ENCODE data around the gene PTPA. TPM values are rescaled to one million over a fixed set of nuclear protein-coding genes. Genes with fewer than 3 reads are reported as not detected.

Gene PTPA
- total RNA-seq, 2 donors from 2014 or later, result 94.5 to 142 TPM

DNA sequence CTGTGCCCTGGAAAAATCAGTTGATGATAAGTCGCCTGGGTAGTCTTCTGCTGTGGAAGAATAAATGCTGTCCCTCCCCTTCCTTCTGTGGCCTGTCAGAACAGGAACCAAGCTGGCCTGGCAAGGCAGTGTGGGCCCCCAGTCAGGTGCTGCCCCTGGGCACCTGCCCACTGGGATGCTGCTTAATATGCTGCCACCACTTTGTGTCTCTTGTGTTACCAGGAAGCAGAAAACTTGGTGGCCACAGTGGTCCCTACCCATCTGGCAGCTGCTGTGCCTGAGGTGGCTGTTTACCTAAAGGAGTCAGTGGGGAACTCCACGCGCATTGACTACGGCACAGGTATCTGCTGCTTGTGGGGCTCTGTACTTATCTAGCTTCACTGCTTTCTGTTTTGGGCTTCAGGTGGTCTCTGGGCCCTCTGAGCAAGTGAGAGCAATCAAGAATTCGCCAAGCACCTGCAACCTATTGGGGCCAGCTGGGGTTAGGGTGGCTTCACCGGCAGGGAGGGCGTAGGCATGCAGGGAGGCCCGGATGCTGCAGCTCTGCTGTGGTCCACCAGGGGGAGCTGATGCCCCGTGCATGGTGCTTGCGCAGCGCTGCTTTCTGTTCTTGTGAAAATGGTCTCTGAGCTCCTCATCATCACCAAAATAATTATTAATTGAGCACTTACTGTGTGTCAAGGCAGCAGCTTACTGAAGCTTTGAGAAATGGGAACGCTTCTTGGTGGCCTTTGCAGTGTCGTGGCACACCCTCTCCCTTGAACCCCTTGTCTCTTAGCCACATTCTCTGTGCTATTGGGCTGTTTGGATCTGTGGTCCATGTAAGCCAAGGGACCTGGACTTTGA, 20.3 kb downstream of the PTPA start:
- Histone ChIP-seq H3K9ac (ENCODE audit: low read depth in 2 of 2, low read length in 2 of 2) (no peak overlapping the region), H3K4me3 (no peak overlapping the region), H3K4me1 (no peaks in the 10 kb centered on the region), H3K27ac (no peak overlapping the region), H3K27me3 (no peaks in the 10 kb centered on the region), H3K9me3 (no peaks in the 10 kb centered on the region), H3K36me3 (peaks cover 1% of the 10 kb centered on the region)
- TF ChIP-seq, protein P1, sequence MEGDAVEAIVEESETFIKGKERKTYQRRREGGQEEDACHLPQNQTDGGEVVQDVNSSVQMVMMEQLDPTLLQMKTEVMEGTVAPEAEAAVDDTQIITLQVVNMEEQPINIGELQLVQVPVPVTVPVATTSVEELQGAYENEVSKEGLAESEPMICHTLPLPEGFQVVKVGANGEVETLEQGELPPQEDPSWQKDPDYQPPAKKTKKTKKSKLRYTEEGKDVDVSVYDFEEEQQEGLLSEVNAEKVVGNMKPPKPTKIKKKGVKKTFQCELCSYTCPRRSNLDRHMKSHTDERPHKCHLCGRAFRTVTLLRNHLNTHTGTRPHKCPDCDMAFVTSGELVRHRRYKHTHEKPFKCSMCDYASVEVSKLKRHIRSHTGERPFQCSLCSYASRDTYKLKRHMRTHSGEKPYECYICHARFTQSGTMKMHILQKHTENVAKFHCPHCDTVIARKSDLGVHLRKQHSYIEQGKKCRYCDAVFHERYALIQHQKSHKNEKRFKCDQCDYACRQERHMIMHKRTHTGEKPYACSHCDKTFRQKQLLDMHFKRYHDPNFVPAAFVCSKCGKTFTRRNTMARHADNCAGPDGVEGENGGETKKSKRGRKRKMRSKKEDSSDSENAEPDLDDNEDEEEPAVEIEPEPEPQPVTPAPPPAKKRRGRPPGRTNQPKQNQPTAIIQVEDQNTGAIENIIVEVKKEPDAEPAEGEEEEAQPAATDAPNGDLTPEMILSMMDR (IDR thresholded peaks at IDR 0.05), result peak; percentile 99
- DNase-seq, result peak; percentile 85
- intact Hi-C loops (cut with DNase I), result no loop called here

GRCh38 chr9:129133082-129133481, 21.9 kb downstream of the PTPA start:
- TF ChIP-seq, protein P1 (IDR thresholded peaks at IDR 0.05), result no peak
- H3K36me3 ChIP-seq, result peaks cover 11% of the 10 kb centered on the region
- no peaks in the 10 kb centered on the region for H3K27me3 ChIP-seq
- intact Hi-C loops (cut with DNase I), result no loop called here
- no peaks in the 10 kb centered on the region for H3K4me1 ChIP-seq
- DNase-seq, result no peak
- no peaks in the 10 kb centered on the region for H3K9me3 ChIP-seq
- no peak overlapping the region for H3K27ac ChIP-seq
- no peak overlapping the region for H3K4me3 ChIP-seq
- no peak overlapping the region for H3K9ac ChIP-seq (ENCODE audit: low read depth in 2 of 2, low read length in 2 of 2)

- TF ChIP-seq, protein P1 (IDR thresholded peaks at IDR 0.05), result no peak
- H3K9me3 ChIP-seq, result no peaks in the 10 kb centered on the region
- no peak overlapping the region for H3K27ac ChIP-seq
- intact Hi-C loops (cut with DNase I), result loop anchor here (5.0 kb wide), 1 partner anchor 652 kb away; no protein-coding TSS in a partner anchor
- peaks cover 4% of the 10 kb centered on the region for H3K4me1 ChIP-seq
- H3K9ac ChIP-seq (ENCODE audit: low read depth in 2 of 2, low read length in 2 of 2), result no peak overlapping the region
- peaks cover 11% of the 10 kb centered on the region for H3K36me3 ChIP-seq
- no peak for DNase-seq
- H3K27me3 ChIP-seq, result no peaks in the 10 kb centered on the region
- H3K4me3 ChIP-seq, result no peak overlapping the region
Measured at GRCh38 chr9:129135476-129135875, 24.3 kb downstream of the PTPA start.

GRCh38 chr9:129136446-129137035, 25.3 kb downstream of the PTPA start:
- H3K36me3 ChIP-seq, result peaks cover 11% of the 10 kb centered on the region
- H3K4me3 ChIP-seq, result no peak overlapping the region
- no peak overlapping the region for H3K27ac ChIP-seq
- no peaks in the 10 kb centered on the region for H3K27me3 ChIP-seq
- H3K9ac ChIP-seq (ENCODE audit: low read depth in 2 of 2, low read length in 2 of 2), result no peak overlapping the region
- intact Hi-C loops (cut with DNase I), result loop anchor here (2.0 to 5.0 kb wide), 2 partner anchors 474 to 651 kb away; no protein-coding TSS in a partner anchor
- no peaks in the 10 kb centered on the region for H3K9me3 ChIP-seq
- peaks cover 14% of the 10 kb centered on the region for H3K4me1 ChIP-seq
- no peak for DNase-seq
- TF ChIP-seq, protein P1 (IDR thresholded peaks at IDR 0.05), result no peak

DNA sequence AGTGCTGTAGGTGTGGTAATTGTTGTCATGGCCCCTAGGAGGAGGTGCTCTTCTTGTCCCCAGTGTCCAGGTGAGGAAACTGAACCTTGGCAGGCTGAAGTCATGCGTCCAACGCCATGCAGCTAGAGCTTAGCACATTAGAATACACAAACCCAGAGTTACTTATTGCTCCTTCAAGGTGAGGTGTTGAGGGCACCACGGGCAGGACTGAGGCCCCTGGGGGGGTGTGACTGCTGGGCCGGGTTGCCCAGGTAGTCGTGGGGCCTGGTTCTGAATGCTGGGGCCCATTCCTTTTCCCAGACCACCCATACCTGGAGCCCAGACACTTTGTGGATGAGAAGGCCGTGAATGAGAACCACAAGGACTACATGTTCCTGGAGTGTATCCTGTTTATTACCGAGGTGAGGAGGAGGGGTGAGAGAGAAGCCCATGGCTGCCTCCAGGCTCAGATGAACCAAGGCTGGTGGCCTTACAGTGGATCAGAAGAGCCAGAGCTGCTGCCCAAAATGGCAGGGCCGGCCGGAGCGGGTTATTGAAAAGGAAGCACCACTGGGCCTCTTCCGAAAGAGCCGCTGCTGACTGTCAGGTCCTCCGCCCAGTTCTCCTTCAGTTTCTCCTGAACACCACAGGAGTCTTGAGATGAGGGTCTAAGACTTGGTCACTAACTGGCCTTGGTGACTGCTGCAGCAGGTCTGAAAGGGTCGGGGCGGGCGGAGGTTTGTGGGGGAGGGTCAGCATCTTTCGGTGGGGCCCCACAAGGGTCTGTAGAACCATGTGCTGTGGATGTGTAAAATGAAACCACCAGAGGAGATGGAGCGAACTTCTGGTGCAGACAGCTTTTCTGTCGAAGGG, 26.3 kb downstream of the PTPA start:
- Histone ChIP-seq H3K36me3 (peaks cover 11% of the 10 kb centered on the region), H3K4me3 (no peak overlapping the region)
- no peak for DNase-seq

More for the DNA sequence above, 26.3 kb downstream of the PTPA start:
- peak overlapping the region in 1 of 2 donors; percentile 4 for H3K9ac ChIP-seq (ENCODE audit: low read depth in 2 of 2, low read length in 2 of 2)
- H3K27me3 ChIP-seq, result no peaks in the 10 kb centered on the region
- H3K27ac ChIP-seq, result peak overlapping the region; percentile 98
- TF ChIP-seq, protein P1 (IDR thresholded peaks at IDR 0.05), result no peak
- intact Hi-C loops (cut with DNase I), result loop anchor here (2.0 to 5.0 kb wide), 2 partner anchors 473 to 650 kb away; no protein-coding TSS in a partner anchor
- H3K4me1 ChIP-seq, result peaks cover 22% of the 10 kb centered on the region
- no peaks in the 10 kb centered on the region for H3K9me3 ChIP-seq
